Glomerular endothelial cell (primary cell): ENCODE results near the gene KLK3. TPM values are rescaled to one million over a fixed set of nuclear protein-coding genes. Genes with fewer than 3 reads are reported as not detected.
"Not testable (repeated sequence)": the region's sequence is repeated elsewhere in the genome, so short reads cannot be mapped to it uniquely, and the experiment has no call there.

Experiments used
- DNase-seq: peaks from one replicate; pipeline ENCODE4 v3.0.0-alpha.2; 2011; ENCODE audit warnings: low read depth, low spot score; ENCODE audit errors: extremely low read depth
- total RNA-seq: library from RNA; depleted of rRNA; stranded (reverse); fragments of >200 nt; gene quantifications from 2 replicates; pipeline ENCODE4 v1.2.3, GENCODE V29; 2015

The KLK3 gene
- total RNA-seq = not detected in 2 replicates

DNA sequence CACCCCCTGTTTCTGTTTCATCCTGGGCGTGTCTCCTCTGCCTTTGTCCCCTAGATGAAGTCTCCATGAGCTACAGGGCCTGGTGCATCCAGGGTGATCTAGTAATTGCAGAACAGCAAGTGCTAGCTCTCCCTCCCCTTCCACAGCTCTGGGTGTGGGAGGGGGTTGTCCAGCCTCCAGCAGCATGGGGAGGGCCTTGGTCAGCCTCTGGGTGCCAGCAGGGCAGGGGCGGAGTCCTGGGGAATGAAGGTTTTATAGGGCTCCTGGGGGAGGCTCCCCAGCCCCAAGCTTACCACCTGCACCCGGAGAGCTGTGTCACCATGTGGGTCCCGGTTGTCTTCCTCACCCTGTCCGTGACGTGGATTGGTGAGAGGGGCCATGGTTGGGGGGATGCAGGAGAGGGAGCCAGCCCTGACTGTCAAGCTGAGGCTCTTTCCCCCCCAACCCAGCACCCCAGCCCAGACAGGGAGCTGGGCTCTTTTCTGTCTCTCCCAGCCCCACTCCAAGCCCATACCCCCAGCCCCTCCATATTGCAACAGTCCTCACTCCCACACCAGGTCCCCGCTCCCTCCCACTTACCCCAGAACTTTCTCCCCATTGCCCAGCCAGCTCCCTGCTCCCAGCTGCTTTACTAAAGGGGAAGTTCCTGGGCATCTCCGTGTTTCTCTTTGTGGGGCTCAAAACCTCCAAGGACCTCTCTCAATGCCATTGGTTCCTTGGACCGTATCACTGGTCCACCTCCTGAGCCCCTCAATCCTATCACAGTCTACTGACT is at the start of gene KLK3:
Gene KLK3 (plus strand): TSS at position 280 of the 775 bp plus-strand sequence. CDS start 41 bp downstream, at position 321.
- DNase-seq = no peak

DNA sequence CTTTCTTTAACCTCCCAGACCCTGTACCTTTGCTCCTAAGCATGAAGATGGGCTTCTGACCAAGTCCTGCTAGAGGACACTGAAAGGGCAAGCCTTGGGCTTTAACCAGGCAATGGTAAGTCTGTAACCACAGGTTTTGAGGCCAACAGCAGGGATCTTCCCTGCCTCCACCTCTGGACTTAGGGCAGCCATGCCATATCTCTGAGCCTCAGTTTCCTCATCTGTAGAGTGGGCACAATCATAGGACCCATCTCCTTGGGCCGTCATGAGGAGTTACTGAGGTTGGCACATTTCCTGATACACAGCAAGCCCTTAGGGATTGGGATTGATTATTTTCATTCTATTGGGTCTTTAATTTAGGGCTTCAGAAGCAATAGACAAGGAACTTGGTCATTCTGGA is 45.9 kb upstream of the KLK3 start:
- no peak for DNase-seq

DNA sequence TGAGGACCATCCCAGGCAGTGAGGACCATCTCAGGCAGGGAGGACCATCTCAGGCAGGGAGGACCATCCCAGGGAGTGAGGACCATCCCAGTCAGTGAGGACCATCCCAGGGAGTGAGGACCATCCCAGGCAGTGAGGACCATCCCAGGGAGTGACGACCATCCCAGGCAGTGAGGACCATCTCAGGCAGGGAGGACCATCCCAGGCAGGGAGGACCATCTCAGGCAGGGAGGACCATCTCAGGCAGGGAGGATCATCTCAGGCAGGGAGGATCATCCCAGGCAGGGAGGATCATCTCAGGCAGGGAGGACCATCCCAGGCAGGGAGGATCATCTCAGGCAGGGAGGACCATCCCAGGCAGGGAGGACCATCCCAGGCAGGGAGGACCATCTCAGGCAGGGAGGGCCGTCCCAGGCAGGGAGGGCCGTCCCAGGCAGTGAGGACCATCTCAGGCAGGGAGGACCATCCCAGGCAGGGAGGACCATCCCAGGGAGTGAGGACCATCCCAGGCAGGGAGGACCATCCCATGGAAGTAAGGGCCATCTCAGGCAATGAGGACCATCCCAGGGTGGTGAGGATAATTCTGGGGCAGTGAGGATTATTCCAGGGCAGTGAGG is 43.0 kb upstream of the KLK3 start:
- not testable (repeated sequence) for DNase-seq

DNA sequence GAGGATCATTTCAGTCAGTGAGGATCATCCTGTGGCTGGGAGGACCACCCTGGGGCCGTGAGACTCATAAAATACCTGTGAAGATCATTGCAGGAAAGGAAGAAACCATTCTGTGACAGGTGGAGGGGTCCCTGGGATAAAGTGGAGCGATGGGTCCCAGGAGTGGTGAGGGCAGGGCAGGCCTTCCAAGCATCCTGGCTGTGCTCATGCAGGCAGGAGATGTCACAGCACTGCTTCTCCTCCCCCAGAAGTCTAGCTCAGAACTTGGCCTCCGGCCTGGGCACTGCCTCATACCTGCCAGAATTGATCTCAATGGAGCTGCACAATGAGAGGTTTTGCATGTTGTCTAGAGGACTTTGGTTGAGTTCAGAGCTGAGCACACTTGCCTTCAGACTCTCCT is 42.2 kb upstream of the KLK3 start:
- DNase-seq = no peak

DNA sequence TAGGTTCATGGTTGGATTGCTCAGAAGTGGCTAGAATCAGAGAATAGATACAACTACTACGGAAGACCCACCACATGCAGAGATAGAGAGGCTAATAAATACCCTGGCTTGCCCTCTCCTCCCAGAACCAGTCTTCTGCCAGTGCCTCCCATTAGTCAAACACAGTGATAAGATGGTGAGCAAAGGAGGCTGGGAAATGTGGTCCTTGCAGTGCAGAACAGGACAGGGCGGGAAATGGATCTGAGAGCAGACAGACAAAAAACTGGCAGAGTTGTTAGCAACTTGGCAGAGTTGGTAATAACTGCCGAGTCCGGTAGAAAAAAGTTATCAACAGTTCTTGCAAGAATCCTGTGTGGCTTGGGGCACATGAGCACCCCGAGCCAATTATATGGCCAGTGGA is 39.8 kb upstream of the KLK3 start:
- DNase-seq = no peak

DNA sequence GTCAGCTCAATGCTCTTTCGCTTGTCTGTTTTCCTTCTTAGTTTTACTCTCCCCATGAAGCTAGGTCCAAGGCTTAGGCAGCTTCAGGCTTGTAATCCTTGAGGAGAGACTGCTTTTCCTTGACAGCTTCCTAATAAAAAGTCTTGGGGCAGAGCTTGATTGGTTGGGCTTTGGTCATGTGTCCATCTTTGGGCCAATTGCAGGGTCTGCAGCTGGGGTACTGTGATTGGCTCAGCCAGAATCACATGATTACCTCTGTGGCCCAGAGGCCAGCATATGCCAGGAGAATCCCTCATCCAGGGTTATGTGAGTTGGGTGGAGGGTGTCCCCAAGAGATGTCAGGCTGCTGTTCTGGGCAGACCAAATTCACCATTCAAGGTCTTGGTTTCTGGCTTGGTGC is 39.3 kb upstream of the KLK3 start:
- no peak for DNase-seq

DNA sequence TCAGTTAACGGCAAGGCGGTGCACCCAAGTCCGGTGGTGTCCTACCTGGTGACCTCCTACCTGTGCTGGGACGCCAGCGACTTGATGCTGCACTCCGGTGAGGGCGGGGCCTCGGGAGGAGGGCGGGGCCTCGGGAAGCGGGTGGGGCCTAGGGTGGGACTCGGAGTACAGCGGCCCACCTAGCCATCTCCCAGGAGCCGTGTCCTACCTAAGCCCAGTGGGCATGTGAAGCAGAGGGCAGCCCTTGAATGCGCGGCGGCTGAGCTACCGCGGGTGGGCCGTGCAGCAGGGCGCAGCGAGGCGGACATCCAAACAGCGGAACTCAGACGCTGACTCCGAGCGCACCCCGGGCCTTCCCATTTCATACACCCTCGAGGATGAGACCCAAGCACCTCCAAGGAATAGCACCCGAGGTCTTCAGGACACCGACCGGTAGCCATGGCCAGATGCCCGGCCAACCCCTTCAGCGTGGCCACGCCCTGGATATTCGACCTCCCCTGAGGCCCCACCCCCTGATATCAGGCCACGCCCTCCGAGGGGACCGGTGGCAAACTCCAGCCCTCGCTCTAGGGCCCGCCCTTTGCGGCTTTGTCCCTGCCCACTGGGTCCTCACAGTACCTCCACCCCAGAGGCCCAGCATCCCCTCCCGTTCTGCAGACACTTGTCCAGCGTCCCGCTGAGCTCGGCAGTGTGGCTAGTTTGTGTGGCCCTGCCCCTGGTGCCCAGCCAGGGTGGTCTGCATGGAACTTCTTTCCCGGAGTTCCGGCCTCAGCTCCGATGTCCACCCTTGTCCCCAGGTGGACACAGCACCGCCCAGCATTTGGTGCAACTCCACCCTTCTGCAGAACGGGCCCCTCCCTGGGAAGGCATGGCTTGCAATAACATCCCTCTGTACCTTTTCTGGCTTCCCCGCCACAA is 36.5 kb upstream of the KLK3 start:
- no peak for DNase-seq

DNA sequence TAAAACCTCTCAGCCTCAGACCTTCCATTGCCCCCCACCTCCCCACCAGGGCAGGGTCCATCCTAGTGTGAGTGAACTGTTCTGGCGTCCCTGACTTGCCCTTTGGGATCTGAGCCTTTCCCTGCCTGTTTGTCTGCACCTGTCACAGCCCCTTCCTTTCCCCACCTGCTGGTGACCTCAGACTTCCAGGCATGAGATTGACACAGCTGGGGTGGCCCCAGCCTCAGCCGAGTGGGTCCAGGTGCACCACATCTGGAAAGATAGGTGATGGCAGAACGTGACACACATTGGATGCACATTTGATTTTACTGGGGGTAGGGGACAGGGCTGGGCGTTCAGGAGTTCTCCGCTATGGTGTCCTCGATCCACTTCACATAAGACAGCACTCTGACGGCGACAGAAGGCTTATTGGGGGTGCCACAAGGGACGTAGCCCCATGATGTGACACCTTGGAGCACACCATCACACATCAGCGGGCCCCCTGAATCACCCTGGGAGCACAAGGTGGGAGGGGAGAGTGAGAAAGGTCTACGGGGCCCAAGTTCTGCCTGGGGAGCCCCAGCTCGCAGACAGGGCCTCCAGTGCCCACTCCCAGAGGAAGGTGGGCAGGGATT is 35.7 kb upstream of the KLK3 start:
- no peak for DNase-seq

DNA sequence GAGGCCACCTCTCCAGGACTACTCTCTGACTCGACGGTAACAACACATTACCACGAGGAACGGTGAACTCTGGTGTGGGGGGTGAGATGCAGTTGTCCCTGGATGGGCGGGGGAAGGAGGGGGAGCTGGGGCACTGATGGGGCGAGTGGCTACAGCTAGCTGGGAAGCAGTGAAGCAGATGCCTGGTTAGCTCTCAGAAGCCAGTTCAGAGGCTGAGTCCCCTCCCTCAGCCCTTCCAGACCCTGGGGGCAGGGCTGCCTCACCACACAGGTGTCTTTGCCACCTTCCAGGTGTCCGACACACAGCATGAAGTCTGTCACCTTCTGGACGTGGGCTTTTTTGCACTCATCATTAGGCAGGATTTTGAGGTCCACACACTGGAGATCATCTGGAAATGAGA is 35.1 kb upstream of the KLK3 start:
- DNase-seq = no peak

DNA sequence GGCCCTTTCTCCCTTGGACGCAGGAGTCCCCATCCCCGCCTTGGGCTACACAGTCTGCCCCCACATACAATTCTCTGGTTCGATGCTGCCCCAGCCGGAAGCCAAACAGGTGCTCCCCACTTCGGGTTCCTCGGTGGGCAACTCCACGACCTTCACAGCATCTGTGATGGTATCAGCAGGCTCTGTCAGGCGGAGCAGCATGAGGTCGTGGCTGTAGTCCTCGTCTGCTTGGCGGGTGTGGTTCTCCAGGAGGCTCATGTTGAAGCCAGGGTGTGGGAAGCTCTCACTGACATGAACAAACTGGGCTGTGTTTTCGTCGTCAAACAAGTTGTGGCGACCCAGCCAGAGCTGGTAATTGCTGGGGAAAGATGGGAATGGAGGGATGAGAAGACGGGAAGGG is 34.6 kb upstream of the KLK3 start:
- DNase-seq = no peak

DNA sequence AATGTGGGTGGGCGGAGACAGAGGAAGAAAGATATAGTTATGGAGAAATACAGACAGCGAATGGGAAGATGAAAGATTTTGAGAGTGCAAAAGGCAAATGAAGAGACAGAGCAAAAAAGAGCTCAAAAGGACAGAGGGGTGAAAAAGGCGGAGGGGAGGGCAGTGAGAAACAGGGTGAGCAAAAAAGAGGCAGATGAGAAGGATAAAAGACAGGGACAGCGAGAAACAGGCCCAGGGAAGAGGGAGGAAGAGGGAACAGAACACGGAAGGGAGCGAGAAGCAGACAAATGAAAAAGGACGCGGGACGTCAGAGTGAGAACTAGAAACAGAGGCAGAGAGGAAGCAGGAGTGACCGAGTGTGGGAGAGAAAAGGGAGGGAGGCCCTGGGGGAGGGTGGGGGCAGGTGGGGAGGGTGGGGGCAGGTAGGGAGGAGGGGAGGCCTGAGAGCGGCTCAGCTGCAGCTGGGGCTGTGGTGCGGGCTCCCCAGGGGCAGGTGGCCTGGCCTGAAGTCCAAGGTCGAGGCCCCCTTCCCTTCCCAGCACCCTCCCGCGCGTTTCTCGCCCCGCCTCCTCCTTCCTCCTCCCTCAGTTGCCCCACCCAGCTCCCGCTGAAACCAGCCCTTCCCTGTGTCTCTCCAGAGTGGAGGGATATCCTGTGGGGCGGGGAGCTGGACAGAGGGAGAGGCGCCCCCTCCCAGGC is 34.0 kb upstream of the KLK3 start:
- DNase-seq = no peak

DNA sequence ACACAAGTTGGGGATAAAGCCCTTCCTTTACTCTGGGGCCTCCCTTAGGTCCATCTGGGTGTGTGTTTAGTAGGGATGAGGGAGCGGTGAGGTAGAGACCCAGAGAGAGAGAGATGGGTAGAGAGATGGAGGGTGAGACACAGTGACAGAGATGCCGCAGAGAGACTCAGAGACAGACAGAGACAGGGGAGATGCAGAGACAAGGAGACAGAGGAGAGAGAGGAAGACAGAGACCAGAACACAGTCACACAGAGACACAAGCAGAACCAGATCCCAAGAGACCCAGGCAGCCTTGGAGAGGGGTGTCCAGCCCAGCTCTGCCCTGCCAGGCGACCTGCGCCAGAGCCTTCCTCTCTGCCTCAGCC is 33.5 kb upstream of the KLK3 start:
- no peak for DNase-seq

DNA sequence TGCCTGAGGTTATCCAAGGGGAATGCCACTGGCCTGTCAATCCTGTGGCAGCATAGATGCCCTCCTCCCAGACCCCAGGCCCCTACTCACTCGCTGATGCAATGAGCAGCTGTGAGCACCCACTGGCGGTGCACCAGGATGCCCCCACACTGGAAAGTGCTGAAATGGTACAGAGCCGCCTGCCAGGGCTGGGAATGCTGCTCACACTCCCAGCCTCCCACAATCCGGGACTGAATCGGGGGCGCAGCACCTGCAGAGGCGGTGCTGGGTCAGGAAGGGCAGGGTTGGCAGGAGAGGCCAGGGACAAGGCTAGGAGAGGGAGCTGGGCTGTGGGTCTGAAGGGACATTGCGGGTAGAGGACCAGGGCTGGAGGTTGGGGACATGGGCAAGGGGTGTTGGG is 33.1 kb upstream of the KLK3 start:
- DNase-seq = no peak

DNA sequence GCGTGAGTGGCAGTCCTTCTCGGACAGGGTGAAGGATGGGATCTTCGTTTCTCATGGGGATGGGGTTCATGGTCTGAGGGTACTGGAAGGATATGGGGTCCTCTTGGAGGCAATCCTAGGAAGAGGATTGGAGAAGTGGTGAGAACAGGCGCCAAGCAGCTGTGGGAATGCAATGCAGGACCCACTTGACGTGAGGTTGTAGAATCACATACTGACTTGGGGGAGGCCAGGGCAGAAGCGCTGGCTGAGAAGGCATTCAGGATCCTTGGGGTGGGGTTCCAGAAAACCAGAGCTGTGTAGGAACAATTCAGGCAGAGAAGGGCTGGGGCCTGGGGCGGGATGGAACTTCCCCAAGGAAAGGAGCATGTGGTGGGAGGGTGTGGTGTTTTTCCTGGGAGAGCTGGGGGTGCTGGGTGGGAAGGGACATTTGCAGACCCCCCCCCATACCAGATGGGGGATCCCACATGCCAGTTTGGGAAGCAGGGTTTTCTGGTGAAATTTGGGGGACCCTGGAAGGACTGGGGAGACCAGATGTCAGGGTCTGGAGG is 32.0 kb upstream of the KLK3 start:
- no peak for DNase-seq

DNA sequence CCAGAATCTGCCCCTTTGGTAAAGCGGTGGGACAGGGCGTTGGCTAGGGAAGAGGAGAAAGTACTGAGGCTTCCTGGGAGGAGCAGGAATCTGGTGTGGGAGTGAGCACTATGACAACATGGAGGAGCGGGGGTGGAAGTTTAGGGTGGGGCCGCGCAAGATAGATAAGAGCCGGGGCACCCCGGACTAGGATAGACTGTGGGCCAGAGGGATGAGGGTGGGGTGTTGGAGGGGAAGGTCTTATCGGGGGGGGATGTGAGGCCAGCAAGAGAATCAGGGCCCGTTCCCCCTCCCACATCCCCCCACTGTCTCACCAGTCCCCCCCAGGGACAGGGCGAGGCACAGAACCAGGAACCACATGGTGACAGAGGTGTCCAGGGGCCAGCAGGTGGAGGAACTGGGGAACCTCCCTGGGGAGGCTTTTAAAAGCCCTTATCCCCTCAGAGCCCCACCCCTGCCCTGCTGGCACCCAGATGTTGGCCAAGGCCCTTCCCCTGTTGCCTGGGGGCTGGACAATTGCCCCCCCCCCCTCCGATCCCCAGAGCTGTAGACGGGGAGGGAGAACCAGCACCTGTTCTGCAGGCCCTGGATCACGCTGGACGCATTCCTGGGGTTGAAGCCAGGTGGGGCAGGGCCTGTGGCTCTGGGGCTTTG is 31.2 kb upstream of the KLK3 start, which contains the start of gene KLK1:
Gene KLK1 (minus strand): TSS at position 399 of the 654 bp plus-strand sequence. CDS start 39 bp downstream, at position 360.
- DNase-seq = no peak

DNA sequence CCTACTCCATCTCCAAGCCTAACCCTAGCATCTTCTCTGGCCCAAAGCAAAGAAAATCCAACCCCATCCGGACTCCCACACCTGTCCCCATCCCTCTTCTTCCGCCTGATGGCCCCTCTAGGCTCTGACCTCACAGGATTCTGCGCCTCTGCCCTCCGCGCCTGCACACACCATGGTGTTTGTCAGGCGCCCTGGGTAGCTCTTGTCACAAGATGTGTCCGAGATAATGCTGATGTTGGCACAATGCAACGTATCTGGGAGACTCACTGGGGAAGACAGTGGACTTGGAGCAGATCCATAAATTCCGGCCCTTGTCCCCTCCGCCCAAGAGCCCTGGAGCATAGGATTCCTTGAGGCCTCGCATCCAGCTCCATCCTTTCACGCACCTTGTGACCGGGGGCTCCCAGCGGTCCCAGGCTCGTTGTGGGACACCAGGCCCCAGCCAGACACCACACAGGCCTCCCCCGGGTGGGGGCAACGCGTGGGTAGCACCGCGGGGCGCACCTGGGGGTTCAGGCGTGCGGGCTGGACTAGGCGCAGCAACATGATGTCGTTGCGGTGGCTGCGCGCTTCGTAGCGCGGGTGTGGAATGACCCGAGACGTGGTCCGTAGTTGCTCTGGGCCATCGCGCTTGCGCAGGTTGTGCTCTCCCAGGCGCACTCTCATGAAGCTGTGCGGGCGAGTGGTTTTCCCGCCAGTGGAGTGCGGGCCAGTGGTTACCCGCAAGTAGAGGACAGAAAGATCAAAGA is 28.0 kb upstream of the KLK3 start:
- DNase-seq = no peak

DNA sequence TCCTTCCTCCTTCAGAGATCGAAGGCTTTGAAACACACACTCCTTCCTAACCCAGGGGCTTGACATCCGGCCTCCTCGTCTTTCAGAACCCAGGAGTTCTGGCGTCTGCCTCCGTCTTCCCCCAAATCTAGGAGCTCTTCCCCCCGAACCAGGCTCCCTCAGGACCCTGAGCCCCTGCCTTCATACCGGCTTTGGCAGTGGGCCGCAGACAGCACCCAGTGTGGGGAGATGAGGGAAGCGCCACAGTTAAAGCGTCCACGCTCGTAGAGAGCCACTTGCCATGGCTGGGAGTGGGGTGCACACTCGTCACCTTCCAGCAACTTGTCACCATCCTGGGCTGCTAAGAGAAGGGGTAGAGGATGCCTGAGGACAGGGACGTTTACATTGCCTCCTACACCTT is 27.2 kb upstream of the KLK3 start:
- no peak for DNase-seq

DNA sequence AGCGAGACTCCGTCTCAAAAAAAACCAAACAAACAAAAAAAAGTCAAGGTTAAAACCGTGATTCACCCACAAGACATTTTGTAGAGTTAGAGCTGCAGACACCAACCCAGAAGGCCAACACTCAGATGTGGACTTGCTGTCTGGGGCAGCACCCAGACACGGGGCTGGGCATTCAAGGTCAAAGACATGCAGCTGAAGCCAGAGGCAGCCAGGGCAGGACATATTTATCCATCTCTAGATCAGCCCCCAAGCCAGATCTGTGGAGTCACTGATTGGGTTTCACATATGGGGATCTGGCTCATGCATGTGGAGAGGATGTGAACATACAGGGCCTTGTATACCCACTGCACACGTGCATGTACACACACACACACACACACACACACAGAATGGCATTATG is 24.9 kb upstream of the KLK3 start:
- DNase-seq = no peak
